Tibial nerve (tissue), 4 donors: ENCODE measurements around the gene TSPAN16. TPM values are rescaled to one million over a fixed set of nuclear protein-coding genes. Genes with fewer than 3 reads are reported as not detected.

Source experiments
- DNase-seq, 2 donors: peaks; one replicate each; pipeline ENCODE4 v3.0.0-alpha.2; 2019; ENCODE audit warnings: low spot score in 2 of 2
- H3K27ac ChIP-seq, 4 donors: fragments of 200-600 bp; sonication (generic) in 3 of 4; one replicate each; pipeline ENCODE4 v1.5.1; 2017 to 2019; ENCODE audit warnings: mild to moderate bottlenecking in 1 of 4
- H3K27me3 ChIP-seq, 2 donors: fragments of 200-600 bp; sonication (generic) in 1 of 2; one replicate each; pipeline versions ENCODE4 v1.5.1 to v1.6.0; 2017 to 2019
- H3K36me3 ChIP-seq, 3 donors: fragments of 200-600 bp; sonication (generic); one replicate each; pipeline ENCODE4 v1.5.1; 2018 to 2019
- H3K4me1 ChIP-seq, 4 donors: fragments of 200-600 bp; sonication (generic) in 3 of 4; one replicate each; pipeline ENCODE4 v1.5.1; 2017 to 2019
- H3K4me3 ChIP-seq, 4 donors: fragments of 200-600 bp; sonication (generic) in 3 of 4; one replicate each; pipeline ENCODE4 v1.5.1; 2017 to 2019; ENCODE audit warnings: mild to moderate bottlenecking in 1 of 4, moderate library complexity in 1 of 4
- H3K9me3 ChIP-seq, 4 donors: fragments of 200-600 bp; sonication (generic) in 3 of 4; one replicate each; pipeline ENCODE4 v1.5.1; 2017 to 2019
- CTCF ChIP-seq, 5 experiments: fragments of 200-600 bp in 3 of 5; fragments of 450-650 bp in 2 of 5; sonication (generic) in 3 of 5; IDR thresholded peaks; one replicate each; pipeline ENCODE4 v1.5.1; 2016 to 2019; ENCODE audit warnings: antibody characterized with exemption in 5 of 5, mild to moderate bottlenecking in 3 of 5, moderate library complexity in 2 of 5
- EP300 ChIP-seq, 2 donors: sonication (generic); formaldehyde crosslinking; IDR thresholded peaks; one replicate each; pipeline ENCODE4 v1.6.1; 2017; ENCODE audit warnings: antibody characterized with exemption in 2 of 2, mild to moderate bottlenecking in 1 of 2
- POLR2A ChIP-seq, 2 donors: fragments of 450-650 bp; IDR thresholded peaks; one replicate each; pipeline ENCODE4 v1.6.1; 2017; ENCODE audit warnings: antibody characterized with exemption in 2 of 2, mild to moderate bottlenecking in 2 of 2, moderate library complexity in 2 of 2
- WGBS, 2 donors: methylation state at CpG; one replicate each; pipeline ENCODE4 v1.1.5; 2018; 5-methylcytosine and 5-hydroxymethylcytosine counted together
- total RNA-seq, 4 donors: library from RNA; depleted of rRNA; stranded (reverse); fragments of >200 nt; gene quantifications; one replicate each; pipeline ENCODE4 v1.1.0, GENCODE V29; 2016

Gene TSPAN16
- total RNA-seq: not detected

- no peak for TF ChIP-seq EP300 (IDR thresholded peaks at IDR 0.05)
- TF ChIP-seq POLR2A (IDR thresholded peaks at IDR 0.05): no peak
- no peak for TF ChIP-seq CTCF (IDR thresholded peaks at IDR 0.05)
- H3K27me3 ChIP-seq: no peaks in the 10 kb centered on the region
Measured at GRCh38 chr19:11295665-11296245, at the start of gene TSPAN16. TSPAN16 (plus strand) TSS chr19:11296160; CDS start chr19:11296298, 138 bp downstream.

GRCh38 chr19:11246941-11247340 lies 49.0 kb upstream of the TSPAN16 start:
- H3K36me3 ChIP-seq: peaks cover 0 to 49% (median 0%) of the 10 kb centered on the region in 3 donors
- H3K27ac ChIP-seq: peak overlapping the region in 2 of 4 donors; percentile 60 to 69

More at GRCh38 chr19:11295665-11296245, at the start of gene TSPAN16:
- DNase-seq: peak in 1 of 2 donors; percentile 17
- Histone ChIP-seq H3K4me1 (peaks cover 0 to 29% (median 2%) of the 10 kb centered on the region in 4 donors), H3K4me3 (no peak within 1 kb of the TSS), H3K27ac (peak within 1 kb of the TSS in 3 of 4 donors; percentile 37 to 72 (median 63)), H3K9me3 (no peaks in the 10 kb centered on the region), H3K36me3 (no peaks in the 10 kb centered on the region)
- WGBS, 2 donors: 79 to 87% methylated on average over 8 of the region's 8 CpGs

GRCh38 chr19:11247391-11247790 lies 48.6 kb upstream of the TSPAN16 start:
- no peak for DNase-seq
- Histone ChIP-seq H3K27ac (peak overlapping the region; percentile 37 to 69 (median 54)), H3K9me3 (no peaks in the 10 kb centered on the region), H3K4me1 (peaks cover 0 to 21% (median 7%) of the 10 kb centered on the region in 4 donors), H3K4me3 (no peak overlapping the region), H3K27me3 (no peaks in the 10 kb centered on the region), H3K36me3 (peaks cover 0 to 51% (median 0%) of the 10 kb centered on the region in 3 donors)
- no peak for TF ChIP-seq POLR2A (IDR thresholded peaks at IDR 0.05)
- TF ChIP-seq CTCF (IDR thresholded peaks at IDR 0.05): no peak
- peak in 1 of 2 donors; percentile 22 for TF ChIP-seq EP300 (IDR thresholded peaks at IDR 0.05)
- 49 to 76% methylated on average over 6 to 9 of the region's 10 CpGs for WGBS, 2 donors

More at GRCh38 chr19:11246941-11247340, 49.0 kb upstream of the TSPAN16 start:
- Histone ChIP-seq H3K4me3 (no peak overlapping the region), H3K4me1 (peaks cover 0 to 21% (median 7%) of the 10 kb centered on the region in 4 donors), H3K9me3 (no peaks in the 10 kb centered on the region), H3K27me3 (no peaks in the 10 kb centered on the region)
- WGBS, 2 donors: 92 to 94% methylated on average over 11 of the region's 11 CpGs
- no peak for TF ChIP-seq POLR2A (IDR thresholded peaks at IDR 0.05)
- TF ChIP-seq EP300 (IDR thresholded peaks at IDR 0.05): no peak
- no peak for TF ChIP-seq CTCF (IDR thresholded peaks at IDR 0.05)
- no peak for DNase-seq

GRCh38 chr19:11247934-11248333 lies 48.0 kb upstream of the TSPAN16 start:
- Histone ChIP-seq H3K36me3 (peaks cover 0 to 56% (median 0%) of the 10 kb centered on the region in 3 donors), H3K27ac (peak overlapping the region; percentile 37 to 69 (median 54)), H3K9me3 (no peaks in the 10 kb centered on the region), H3K4me1 (peaks cover 0 to 24% (median 7%) of the 10 kb centered on the region in 4 donors), H3K4me3 (no peak overlapping the region), H3K27me3 (no peaks in the 10 kb centered on the region)
- TF ChIP-seq POLR2A (IDR thresholded peaks at IDR 0.05): no peak
- no peak for TF ChIP-seq EP300 (IDR thresholded peaks at IDR 0.05)
- no peak for TF ChIP-seq CTCF (IDR thresholded peaks at IDR 0.05)
- no peak for DNase-seq
- 79 to 84% methylated on average over 14 of the region's 14 CpGs for WGBS, 2 donors

GRCh38 chr19:11248852-11249251 lies 47.1 kb upstream of the TSPAN16 start:
- Histone ChIP-seq H3K36me3 (peaks cover 0 to 61% (median 0%) of the 10 kb centered on the region in 3 donors), H3K4me1 (peaks cover 0 to 24% (median 5%) of the 10 kb centered on the region in 4 donors), H3K27ac (no peak overlapping the region), H3K4me3 (no peak overlapping the region), H3K27me3 (no peaks in the 10 kb centered on the region), H3K9me3 (no peaks in the 10 kb centered on the region)
- 93 to 99% methylated on average over 2 of the region's 2 CpGs for WGBS, 2 donors
- no peak for TF ChIP-seq CTCF (IDR thresholded peaks at IDR 0.05)
- TF ChIP-seq EP300 (IDR thresholded peaks at IDR 0.05): no peak
- no peak for TF ChIP-seq POLR2A (IDR thresholded peaks at IDR 0.05)
- no peak for DNase-seq
